SK-N-MC (cell line): ENCODE results near the gene CTDSPL2.

Experiments used
- EZH2 ChIP-seq: fragments of 200-600 bp; sonication (generic); IDR thresholded peaks from one replicate; pipeline ENCODE4 v1.6.1; 2017; ENCODE audit warnings: antibody characterized with exemption
- POLR2AphosphoS5 ChIP-seq: IDR thresholded peaks from 2 replicates; pipeline ENCODE4 v1.6.1; 2012; ENCODE audit warnings: mild to moderate bottlenecking, low read depth, low read length, borderline replicate concordance

- TF ChIP-seq EZH2 (no peak), POLR2AphosphoS5 (no peak)
Measured at GRCh38 chr15:44447772-44448376, 20.4 kb downstream of the CTDSPL2 start.
